HG03103 (cell line): ENCODE measurements around the gene APBB1.

Source experiments
- ATAC-seq: cut with Tn5 transposase; IDR thresholded peaks from one replicate; pipeline ENCODE4 v1.9.1; 2021; ENCODE audit warnings: low read depth; ENCODE audit not compliant: unreplicated experiment

APBB1 gene

DNA sequence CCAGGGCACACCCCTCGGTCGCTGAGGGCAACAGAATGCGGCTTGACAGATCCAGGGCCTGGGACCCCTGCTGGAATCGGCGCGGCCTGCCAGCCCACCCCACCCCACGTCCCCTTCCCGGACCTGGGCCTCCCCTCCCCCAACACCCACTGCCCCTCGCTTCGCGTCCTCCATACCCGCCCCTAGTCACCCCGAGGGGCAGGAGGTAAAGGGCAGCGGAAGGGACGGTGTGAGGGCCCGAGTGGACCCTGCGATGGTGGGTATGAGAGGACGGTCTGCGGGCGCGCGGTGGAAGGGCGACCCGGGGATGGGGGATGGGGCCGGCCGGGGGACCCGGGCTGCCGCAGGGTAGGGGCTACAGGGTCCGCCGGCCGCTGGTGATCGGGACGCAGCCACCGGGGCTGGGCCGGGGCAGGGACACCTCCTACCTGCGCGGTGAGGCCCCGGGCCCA, 311 bp downstream of the APBB1 start:
- ATAC-seq = no peak

DNA sequence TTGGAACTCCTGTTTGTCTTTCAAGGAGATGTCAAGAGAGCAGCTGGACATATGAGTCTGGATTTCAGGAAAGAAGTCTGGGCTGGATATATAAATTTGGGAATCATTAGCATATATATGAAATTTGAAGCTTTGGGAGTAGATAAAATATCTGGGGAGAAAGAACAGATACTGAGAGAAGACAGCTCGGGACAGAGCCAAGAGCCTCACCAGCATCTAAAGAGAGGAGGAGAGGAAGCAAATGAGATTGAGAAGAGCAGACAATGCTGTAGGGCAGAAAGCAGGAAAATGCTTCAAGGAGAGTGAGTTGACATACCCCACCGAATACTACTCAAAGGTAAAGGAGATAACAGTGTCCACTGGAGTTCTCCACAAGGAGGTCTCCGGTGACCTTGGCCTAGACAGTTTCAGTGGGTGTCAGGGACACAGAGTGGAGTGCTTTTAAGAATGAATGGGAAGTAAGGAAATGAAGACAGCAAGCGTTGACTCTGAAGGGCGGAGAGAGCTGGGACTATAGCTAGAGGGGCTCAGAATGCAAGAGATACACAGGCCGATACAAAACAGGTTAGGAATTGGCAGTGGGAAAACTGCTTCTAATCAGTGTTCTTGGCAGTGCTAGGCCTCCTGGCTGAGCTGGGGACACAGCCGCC, 862 bp downstream of the APBB1 start:
- ATAC-seq = no peak

DNA sequence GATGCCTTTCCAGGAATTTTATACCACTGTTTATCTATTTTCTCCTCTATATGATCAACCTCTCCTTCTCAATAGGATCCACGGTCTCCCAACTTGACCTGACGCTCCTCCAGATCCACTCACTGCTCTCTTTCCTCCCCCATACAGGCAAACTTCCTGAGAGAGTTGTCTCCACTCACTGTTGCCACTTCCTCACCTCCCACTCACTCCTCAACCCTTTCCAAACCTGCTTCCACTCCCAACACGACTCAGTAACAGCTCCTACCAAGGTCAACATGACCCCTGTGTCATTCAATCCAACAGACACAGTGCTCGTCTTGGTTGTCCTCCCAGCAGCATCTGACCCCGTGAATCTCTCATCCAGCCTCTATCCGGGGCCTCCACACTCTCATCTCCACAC, 3.1 kb downstream of the APBB1 start:
- ATAC-seq = no peak

DNA sequence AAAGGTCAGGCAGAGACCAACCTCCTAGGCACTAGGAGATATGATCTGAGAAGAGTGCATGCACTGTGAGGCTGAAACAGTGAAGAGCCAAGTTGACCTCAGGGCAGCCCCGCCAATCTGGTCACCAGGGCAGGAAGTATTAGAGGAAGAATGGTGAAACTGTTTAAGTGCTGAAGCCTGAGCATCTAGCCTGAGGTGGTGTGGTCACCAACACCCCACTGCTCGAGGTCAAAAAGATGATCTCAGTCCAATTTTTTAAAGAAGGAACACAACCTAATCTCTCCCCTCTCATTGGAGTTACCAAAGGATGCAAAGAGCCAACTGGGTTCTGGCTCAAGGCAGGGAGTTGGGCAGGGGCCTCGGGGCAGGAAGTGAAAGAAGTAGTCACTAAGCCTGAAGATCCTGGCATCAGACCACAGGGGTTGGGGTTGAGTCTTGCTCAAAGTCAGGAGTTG, 4.0 kb downstream of the APBB1 start:
- peak; percentile 50 for ATAC-seq

DNA sequence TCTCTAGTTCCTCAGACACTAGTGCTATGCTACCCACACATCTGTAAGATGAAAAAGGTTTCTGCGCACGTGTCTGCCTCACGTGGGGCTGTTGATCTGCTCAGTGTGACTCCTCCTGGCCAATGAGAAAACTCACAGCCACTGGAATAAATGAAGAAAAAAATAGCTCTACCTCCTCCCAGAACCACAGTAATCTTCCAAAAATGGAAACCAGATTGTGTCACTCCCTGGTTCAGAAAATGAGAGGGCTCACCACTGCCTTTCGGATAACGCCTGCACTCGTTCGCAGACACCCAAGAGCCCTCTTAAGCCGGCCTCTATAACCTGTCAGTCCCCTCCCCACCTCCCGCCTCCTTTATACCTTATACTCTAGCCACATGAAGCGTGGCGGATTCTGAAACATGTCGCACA, 5.1 kb downstream of the APBB1 start:
- no peak for ATAC-seq

DNA sequence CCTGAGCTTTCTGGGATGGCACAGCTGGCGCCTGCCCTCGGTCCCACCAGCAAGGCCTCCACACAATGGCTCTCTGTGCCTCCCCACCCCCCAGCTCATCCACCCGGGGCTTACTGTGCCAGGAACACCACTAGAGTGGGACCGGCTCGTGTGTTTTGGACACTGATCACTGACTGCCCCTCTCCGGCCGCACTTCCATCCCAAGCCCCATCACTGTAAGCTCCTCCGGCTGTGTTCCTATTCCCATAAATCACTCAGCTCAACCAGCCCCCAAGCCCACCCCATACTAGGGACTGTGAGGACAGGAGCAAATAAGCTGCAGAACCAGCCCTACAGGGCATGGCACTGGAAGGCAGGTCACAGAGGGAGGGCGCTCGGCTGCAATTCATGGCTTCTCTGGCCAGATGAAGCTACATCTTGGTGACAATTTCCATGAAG, 7.3 kb downstream of the APBB1 start:
- no peak for ATAC-seq

DNA sequence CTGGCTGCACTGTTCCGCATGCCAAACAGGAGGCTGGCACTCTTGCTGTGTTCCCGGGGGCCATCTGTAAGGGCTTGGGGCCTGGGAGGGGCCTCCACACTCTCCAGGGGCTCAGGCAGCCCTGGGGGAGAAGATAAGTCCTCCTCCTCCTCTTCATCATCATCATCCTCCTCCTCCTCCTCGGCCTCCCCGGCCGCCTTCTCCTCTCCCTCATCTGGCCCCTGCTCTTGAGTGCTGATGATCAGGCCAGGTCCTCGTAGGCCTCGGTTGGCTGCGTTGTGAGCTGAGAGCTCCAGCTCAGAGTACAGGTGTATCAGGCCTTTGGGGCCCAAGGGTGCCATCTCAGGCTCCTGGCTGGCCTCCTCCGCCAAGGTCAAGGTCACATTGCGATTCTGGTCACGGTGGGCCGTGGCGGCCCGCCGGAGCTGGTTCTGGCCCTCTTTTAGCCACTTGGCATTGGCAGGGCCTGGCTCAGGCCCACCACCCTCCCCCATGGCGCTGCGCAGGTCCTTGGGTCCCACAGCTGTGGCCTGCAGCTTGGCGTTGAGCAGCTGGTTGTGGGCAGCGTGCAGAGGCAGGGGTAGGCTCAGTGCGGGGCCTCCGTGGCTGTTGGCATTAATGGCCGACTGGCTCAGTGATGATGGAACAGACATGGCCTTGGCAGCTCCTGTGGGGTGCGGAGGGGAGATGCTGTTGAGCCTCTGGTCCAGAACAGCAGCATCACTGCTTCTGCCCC, 8.0 kb downstream of the APBB1 start:
- ATAC-seq = no peak

DNA sequence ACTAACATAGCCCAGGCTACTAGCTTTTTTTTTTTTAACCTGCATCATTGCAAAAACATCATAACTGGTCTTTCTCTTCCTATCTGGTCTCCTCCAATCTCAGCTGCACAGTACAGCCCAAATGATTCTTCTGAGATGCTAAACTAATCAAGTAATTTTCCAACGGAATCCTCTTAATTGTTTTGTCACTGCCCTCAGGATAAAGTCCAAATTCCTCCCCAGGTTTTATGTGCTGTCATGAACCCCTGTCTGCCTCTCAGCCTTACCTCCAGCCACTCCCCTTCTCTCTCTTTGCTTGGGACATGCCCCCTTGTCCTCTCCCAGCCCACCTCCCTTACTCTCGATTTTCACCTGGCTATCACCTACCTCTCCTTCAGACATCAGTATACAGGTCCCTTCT, 12.5 kb downstream of the APBB1 start:
- no peak for ATAC-seq

DNA sequence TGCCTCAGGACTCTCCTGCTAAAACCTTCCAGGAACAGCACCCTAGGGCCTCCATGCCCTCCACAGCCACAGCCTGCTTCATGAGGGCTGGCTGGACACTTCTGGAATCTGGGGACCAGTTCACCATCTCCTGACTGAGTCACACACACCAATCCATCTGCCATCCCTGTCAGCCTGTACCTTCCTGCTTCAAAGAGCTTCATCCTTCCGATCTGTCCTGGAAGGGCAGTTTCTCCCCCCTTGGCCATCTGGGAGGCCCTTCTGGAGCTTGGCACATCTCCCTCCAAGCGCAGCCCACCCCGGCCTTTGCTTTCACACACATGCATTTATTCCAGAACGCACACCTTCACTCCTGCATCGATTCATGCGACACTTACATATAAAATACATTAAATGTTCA, 13.0 kb downstream of the APBB1 start:
- ATAC-seq = no peak

DNA sequence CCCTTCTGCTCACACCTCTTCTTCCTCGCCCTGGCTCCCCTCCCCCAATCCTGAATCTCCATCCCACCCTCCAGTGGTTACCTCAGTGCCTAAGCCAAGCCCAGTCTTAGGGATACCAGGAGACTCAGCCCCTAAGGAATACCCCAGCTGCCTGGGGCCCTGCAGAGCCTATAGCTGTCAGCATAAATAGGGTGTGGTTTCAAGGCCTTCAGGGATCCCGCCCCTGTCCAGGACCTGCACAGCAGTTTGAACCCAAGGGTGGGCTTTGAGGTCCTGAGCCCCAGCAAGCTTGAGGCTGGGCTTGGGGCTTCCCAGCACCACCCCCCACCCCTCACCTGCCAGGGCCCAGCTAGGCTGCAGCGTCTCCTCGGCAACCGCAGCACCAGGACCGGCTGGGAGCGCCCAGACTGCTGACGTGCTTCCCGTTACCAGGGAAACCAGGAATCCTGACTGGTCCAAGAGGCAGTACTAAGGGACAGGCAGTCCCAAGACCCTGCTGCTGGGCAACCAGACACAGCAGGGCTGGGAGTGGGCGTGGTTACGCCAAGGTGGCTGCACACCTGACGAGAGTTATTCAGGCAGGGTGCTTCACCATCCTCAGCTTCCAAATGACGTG, 13.7 kb downstream of the APBB1 start:
- no peak for ATAC-seq

DNA sequence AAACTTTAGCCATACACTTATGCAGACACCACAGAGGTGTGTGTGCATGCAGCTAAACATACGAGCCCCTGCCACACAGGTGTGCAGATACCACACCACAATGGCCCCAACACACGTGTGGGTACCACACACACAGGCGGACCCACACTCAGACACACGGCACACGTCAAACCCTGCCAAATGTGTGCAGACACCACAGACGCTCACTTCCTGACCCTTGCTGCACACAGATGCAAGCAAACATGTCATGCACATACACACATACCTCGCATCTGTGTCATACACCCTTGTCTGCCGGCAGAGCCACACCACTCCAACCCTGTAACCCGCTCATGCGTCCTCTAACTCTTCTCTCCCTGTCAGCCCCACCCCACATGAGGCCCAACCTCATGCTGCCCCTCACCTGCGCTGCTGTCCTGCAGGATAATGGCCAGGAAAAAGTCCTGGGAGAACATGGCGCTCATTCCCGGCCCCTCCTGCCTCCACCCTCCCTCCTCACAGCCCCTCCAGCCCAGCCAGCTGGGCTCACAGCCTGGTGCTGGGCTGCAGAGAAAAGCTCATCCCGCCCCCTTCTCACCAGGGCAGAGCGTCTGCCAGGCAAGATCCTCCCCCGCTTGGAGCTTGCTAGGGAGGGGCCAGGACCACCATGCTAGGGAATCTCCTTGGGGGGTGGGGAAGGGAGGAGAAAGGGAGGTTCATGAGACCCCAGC, 14.4 kb downstream of the APBB1 start:
- no peak for ATAC-seq

DNA sequence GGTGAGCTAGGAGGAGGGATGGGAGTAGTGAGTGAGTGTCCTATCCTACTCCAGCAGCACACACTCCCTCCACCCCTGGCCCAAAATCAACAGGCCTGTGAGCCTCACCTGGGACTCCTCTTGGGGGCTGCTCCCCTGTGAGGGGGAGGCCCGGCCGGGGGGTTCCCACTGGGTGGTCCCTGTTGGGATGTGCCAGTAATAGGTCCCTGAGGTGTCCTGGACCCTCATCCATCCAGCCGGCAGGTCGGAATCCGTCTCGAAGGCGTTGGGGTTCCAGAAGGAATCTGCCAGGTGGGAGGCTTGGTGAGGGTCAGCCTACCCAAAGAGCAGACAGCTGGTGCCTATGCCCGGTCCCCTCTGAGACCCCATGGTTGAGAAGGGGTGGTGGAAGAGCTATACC, 15.4 kb downstream of the APBB1 start:
- ATAC-seq = no peak

DNA sequence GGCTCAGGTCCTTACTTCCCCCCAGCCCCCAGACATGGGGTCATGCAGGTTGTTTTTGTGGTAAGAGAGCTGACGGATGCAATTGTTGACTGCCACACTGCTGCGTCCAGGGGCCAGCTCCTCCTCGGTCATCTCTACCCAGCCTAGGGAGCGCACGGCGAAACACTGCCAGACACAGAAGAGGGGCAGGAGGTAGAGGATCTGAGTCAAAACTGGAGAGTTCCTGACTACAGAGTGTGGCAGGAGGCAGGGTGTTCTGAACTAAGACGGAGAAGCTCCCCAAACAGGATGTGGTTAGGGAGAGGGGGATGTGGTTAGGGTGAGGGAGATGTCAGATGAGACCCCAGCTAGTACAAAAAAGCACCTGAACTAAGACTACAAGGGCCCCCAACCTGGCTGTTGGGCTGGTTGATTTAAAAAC, 16.3 kb downstream of the APBB1 start:
- ATAC-seq = peak; percentile 92

DNA sequence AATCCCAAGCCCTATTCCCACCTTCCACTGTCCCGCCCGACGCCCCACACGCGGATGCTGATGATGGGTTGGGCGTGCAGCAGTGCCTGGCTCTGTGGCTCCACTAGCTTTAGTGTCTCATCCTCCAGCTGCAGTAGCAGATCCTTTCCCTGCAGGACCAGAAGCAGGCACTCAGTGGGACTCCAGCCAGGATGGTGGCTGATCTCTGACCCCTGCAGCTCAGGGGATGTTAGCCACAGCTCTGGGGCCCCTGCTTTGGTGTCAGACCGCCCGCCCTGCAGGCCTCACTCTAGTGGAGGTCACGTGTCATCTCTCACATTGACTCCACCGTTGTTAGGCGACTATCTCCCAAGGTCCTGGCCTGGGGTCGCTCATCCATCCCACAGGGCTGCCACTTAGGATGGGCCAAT, 16.8 kb downstream of the APBB1 start:
- ATAC-seq = peak; percentile 28

DNA sequence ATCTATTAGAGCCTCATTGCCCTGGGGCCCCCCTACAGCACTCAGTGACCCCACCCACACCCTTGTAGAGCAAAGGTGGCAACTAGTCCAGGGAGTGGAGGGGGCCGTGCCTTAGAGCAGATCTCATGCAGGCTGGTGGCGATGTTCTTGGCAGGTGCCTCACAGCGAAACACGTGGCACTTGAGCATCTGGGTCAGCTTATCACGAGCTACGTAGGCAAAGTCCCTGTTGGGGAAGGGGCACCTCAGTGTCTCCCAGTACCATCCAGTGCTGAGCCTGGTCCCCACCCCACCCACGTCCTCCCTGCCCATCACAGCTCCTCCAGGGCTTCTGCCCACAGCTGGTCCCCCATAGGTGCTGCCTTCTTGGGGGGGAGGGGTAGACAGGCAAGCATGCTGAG, 17.4 kb downstream of the APBB1 start:
- no peak for ATAC-seq

DNA sequence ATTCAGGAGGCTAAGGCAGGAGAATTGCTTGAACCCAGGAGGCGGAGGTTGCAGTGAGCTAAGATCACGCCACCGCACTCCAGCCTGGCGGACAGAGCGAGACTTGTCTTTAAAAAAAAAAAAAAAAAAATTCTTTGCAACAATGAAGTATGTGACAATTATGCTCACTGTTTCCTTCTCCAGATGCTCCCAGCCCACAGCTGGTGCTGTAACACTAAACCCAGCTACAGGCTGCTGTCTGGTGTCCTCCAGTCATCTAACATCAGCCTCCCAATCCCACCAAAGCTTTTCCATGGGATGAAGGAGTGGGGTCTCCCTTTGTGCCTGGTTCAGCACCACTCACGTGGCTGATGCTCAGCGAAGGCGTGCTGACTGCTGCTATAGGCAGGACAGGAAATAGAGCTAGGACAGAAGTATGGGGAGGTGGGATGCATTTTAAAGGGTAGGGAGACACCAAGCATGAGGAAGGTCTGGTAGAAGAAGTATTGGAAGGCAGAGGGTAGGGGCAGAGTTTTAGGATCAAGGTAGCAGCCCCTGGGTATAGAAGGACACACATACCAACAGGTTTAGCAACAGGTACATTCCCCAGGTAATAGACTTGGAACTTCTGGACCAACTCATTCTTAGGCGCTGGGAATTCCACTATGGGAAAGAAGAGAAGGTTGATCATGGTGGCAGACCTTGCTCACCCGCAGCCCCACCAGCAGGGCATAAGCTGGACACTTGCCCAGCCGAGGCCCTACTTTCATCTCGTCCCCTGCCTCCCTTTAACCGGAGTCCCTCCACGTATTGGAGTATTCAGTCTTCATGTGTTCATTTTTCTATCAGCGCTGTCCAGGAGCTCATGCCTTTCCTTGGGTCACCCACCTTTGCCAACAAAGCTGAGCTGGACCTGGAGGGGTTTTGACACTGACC, 18.2 kb downstream of the APBB1 start:
- no peak for ATAC-seq

DNA sequence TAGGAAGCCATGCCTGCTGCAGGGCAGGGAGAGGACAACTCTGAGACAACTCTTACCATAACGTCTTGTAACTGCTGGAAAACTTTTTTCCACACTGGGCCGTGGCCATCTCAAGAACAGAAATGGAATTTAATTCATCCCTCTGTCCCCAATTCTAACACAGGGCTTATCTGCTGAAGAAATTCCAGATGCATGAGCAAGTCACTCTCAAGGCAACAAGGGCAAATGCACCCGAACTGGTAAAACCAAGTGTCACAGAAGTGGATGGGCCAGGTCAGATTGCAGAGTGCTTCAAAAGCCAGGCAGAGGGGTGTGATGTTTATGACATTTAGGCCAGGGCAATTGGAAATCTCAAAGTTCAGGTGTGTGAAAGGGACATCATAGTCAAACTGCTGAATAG, 21.3 kb downstream of the APBB1 start:
- no peak for ATAC-seq

DNA sequence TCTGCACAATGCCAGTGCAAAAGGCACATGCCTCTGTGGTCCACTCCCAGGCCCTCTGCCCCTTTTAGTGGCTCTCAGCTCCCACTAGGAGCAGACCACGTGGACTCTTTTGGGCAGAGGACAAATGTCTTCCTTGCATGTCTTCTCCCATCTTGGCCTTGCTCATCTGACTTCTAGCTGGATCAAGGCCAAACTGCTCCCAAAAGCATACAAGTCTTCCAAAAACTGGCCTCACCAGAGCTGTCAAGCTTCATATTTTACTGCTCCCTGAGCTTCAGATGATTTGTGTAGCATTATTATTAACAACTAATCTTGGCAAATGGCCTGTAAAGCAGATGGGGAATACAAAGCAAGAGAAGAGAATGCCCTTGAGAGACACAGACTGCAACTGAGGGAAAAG, 21.7 kb downstream of the APBB1 start:
- ATAC-seq = no peak

DNA sequence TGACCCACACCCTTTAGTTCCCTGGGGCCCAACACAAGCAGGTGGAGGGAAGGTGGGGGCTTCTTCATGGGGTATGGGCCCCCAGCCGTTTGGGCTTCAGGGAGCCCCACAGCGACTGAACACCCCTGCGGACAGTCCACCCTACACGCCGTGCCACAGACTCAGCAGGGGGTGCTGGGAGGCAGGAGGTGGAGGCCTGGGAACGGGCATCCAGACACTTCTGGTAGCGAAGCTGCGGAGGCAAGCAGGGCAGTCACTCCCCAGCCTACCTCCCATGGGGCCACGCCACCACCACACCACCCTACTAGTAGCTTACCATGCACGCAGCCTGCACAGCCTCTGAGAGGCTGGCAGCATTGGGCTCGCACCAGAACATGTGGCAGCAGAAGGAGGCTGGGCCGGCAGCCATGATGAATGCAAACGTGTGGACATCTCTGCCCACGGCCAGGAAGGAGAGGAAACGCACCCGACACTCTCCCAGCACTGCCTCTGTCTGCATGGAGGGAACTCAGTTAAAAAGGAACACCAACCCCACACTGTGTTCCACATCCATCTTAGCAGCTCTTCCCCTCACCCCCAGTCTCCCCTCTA, 23.3 kb downstream of the APBB1 start:
- ATAC-seq = no peak
